Gastrocnemius medialis (tissue), 4 donors: ENCODE results near the gene ADAMTS20.

Experiments
- POLR2A ChIP-seq, 2 donors: fragments of 450-650 bp; IDR thresholded peaks; one replicate each; pipeline ENCODE4 v1.6.1; 2017; ENCODE audit warnings: antibody characterized with exemption in 2 of 2, mild to moderate bottlenecking in 2 of 2, moderate library complexity in 2 of 2
- TF ChIP-seq, protein P1 (sequence below), 5 experiments: fragments of 450-650 bp in 3 of 5; fragments of 200-600 bp in 2 of 5; sonication (generic) in 2 of 5; IDR thresholded peaks in 4 of 5; conservative IDR thresholded peaks in 1 of 5; 1 replicate in 4 of 5; 2 replicates in 1 of 5; pipeline ENCODE4 v1.5.1; 2016 to 2019; ENCODE audit warnings: antibody characterized with exemption in 5 of 5, mild to moderate bottlenecking in 3 of 5, moderate library complexity in 3 of 5

GRCh38 chr12:43586646-43587245 is 34.7 kb upstream of the ADAMTS20 start:
- TF ChIP-seq POLR2A (IDR thresholded peaks at IDR 0.05), result no peak
- TF ChIP-seq, protein P1, sequence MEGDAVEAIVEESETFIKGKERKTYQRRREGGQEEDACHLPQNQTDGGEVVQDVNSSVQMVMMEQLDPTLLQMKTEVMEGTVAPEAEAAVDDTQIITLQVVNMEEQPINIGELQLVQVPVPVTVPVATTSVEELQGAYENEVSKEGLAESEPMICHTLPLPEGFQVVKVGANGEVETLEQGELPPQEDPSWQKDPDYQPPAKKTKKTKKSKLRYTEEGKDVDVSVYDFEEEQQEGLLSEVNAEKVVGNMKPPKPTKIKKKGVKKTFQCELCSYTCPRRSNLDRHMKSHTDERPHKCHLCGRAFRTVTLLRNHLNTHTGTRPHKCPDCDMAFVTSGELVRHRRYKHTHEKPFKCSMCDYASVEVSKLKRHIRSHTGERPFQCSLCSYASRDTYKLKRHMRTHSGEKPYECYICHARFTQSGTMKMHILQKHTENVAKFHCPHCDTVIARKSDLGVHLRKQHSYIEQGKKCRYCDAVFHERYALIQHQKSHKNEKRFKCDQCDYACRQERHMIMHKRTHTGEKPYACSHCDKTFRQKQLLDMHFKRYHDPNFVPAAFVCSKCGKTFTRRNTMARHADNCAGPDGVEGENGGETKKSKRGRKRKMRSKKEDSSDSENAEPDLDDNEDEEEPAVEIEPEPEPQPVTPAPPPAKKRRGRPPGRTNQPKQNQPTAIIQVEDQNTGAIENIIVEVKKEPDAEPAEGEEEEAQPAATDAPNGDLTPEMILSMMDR (IDR thresholded peaks at IDR 0.05 in 4 of 5, conservative IDR thresholded peaks at IDR 0.05 in 1 of 5), result no peak
